Myocyte (in vitro differentiated cells): ENCODE data around the gene NXN. TPM values are rescaled to one million over a fixed set of nuclear protein-coding genes. Genes with fewer than 3 reads are reported as not detected.

ENCODE experiments used
- DNase-seq: peaks from one replicate; pipeline ENCODE4 v3.0.0-alpha.2; 2012; ENCODE audit warnings: low read depth
- polyA plus RNA-seq: library from polyadenylated mRNA; unstranded; fragments of >200 nt; gene quantifications from one replicate; pipeline ENCODE4 v1.2.1, GENCODE V29; 2012; ENCODE audit warnings: missing spikeins
- total RNA-seq: library from RNA; depleted of rRNA; stranded (reverse); fragments of >200 nt; gene quantifications from 2 replicates; pipeline ENCODE4 v1.2.3, GENCODE V29; 2014

The NXN gene
- 9.6 and 17.2 TPM in 2 replicates for total RNA-seq
- 30.1 TPM for polyA plus RNA-seq

- DNase-seq = peak; percentile 79
These were observed at the start of gene NXN for GRCh38 chr17:979539-980405. TSS of gene NXN (minus strand) at chr17:979776.

GRCh38 chr17:1027044-1027443 lies 47.5 kb upstream of the NXN start:
- no peak for DNase-seq

- no peak for DNase-seq
These were observed 47.0 kb upstream of the NXN start for GRCh38 chr17:1026599-1026975.

GRCh38 chr17:1025733-1026598 lies 46.4 kb upstream of the NXN start:
- no peak for DNase-seq

- no peak for DNase-seq
These were observed 44.5 kb upstream of the NXN start for GRCh38 chr17:1024076-1024475.

- DNase-seq = no peak
These were observed 42.9 kb upstream of the NXN start for GRCh38 chr17:1022278-1023024.

GRCh38 chr17:1021147-1021546 lies 41.6 kb upstream of the NXN start:
- no peak for DNase-seq

- no peak for DNase-seq
These were observed 39.9 kb upstream of the NXN start for GRCh38 chr17:1019451-1019850.

GRCh38 chr17:1018547-1018946 lies 39.0 kb upstream of the NXN start:
- DNase-seq = no peak

- no peak for DNase-seq
These were observed 34.1 kb upstream of the NXN start for GRCh38 chr17:1013729-1014090.

GRCh38 chr17:1012823-1013728 lies 33.5 kb upstream of the NXN start:
- DNase-seq = no peak

- DNase-seq = no peak
These were observed 32.5 kb upstream of the NXN start for GRCh38 chr17:1011760-1012735.

GRCh38 chr17:1011138-1011537 lies 31.6 kb upstream of the NXN start:
- no peak for DNase-seq

GRCh38 chr17:1010586-1010985 lies 31.0 kb upstream of the NXN start:
- no peak for DNase-seq

GRCh38 chr17:1010086-1010450 lies 30.5 kb upstream of the NXN start:
- no peak for DNase-seq

- DNase-seq = no peak
These were observed 29.9 kb upstream of the NXN start for GRCh38 chr17:1009229-1010085.

GRCh38 chr17:1008008-1008761 lies 28.6 kb upstream of the NXN start:
- no peak for DNase-seq
